H1 (cell line): ENCODE results near the gene SLC2A11. TPM values are rescaled to one million over a fixed set of nuclear protein-coding genes. Genes with fewer than 3 reads are reported as not detected.
A peak's percentile ranks its signal among the peaks of the same experiment; 100 is the strongest.

Source experiments
- BACH1 ChIP-seq: IDR thresholded peaks from 2 replicates; pipeline ENCODE4 v1.6.1; 2012; ENCODE audit warnings: low read length, improper control_type of control experiment
- CBX8 ChIP-seq: fragments of 300-800, 300-1000 bp; sonication (generic); IDR thresholded peaks from 2 replicates; pipeline ENCODE4 v1.7.1; 2016; ENCODE audit warnings: low read depth, low read length, borderline replicate concordance
- CTBP2 ChIP-seq: IDR thresholded peaks from 2 replicates; pipeline ENCODE4 v1.7.0; 2011; ENCODE audit warnings: borderline replicate concordance, mild to moderate bottlenecking, moderate library complexity, mixed read lengths, low read length; ENCODE audit not compliant: insufficient read depth, insufficient read length
- EP300 ChIP-seq, 2 experiments: IDR thresholded peaks; 1 replicate in 1 of 2; 2 replicates in 1 of 2; pipeline ENCODE4 v1.6.1; 2011 to 2012; ENCODE audit warnings: low read depth in 2 of 2, low read length in 2 of 2, mild to moderate bottlenecking in 2 of 2, borderline replicate concordance in 1 of 2, inconsistent platforms in 1 of 2, moderate library complexity in 1 of 2
- EZH2 ChIP-seq: fragments of 200-600 bp; sonication (generic); IDR thresholded peaks from 2 replicates; pipeline ENCODE4 v1.7.1; 2012; ENCODE audit warnings: low read depth, mild to moderate bottlenecking, moderate library complexity, low read length, inconsistent platforms; ENCODE audit not compliant: severe bottlenecking
- FOSL1 ChIP-seq: IDR thresholded peaks from 2 replicates; pipeline ENCODE4 v1.6.1; 2011; ENCODE audit warnings: mild to moderate bottlenecking, low read depth, low read length, moderate library complexity; ENCODE audit not compliant: insufficient read depth
- GTF2F1 ChIP-seq: IDR thresholded peaks from 2 replicates; pipeline ENCODE4 v1.6.1; 2012; ENCODE audit warnings: low read depth, low read length, improper control_type of control experiment, borderline replicate concordance
- KDM5A ChIP-seq: fragments of 200-600 bp; IDR thresholded peaks from 2 replicates; pipeline ENCODE4 v1.7.1; 2012; ENCODE audit warnings: mild to moderate bottlenecking, low read length, inconsistent platforms, mixed read lengths
- NRF1 ChIP-seq: IDR thresholded peaks from 2 replicates; pipeline ENCODE4 v1.6.1; 2011; ENCODE audit warnings: mild to moderate bottlenecking, low read depth, low read length, improper control_type of control experiment
- RBBP5 ChIP-seq: IDR thresholded peaks from 2 replicates; pipeline ENCODE4 v1.7.1; 2012; ENCODE audit warnings: low read depth, mild to moderate bottlenecking, inconsistent platforms, low read length, moderate library complexity, borderline replicate concordance
- RNF2 ChIP-seq: fragments of 200-900, 300-1000 bp; sonication (generic); IDR thresholded peaks from 2 replicates; pipeline ENCODE4 v1.7.1; 2016; ENCODE audit warnings: borderline replicate concordance, low read depth, mild to moderate bottlenecking, antibody characterized with exemption, low read length; ENCODE audit not compliant: poor library complexity, severe bottlenecking; ENCODE audit errors: missing control alignments
- SP2 ChIP-seq: IDR thresholded peaks from 2 replicates; pipeline ENCODE4 v1.6.1; 2012; ENCODE audit warnings: mild to moderate bottlenecking, low read length, inconsistent platforms
- SRF ChIP-seq: IDR thresholded peaks from 2 replicates; pipeline ENCODE4 v1.6.1; 2011; ENCODE audit warnings: mild to moderate bottlenecking, low read depth, low read length, moderate library complexity
- SUZ12 ChIP-seq: fragments of 200-600 bp; sonication (generic); IDR thresholded peaks from 2 replicates; pipeline ENCODE4 v1.6.1; 2012; ENCODE audit warnings: mild to moderate bottlenecking, inconsistent platforms, low read length, moderate library complexity, mixed read lengths
- polyA plus RNA-seq, 7 experiments: library from polyadenylated mRNA; depleted of rRNA in 3 of 7; stranded (reverse) in 5 of 7; unstranded in 2 of 7; fragments of >200 nt in 5 of 7; fragments of 200-250 nt in 2 of 7; gene quantifications; 1 replicate in 5 of 7; 2 replicates in 1 of 7; 4 replicates in 1 of 7; pipeline versions ENCODE4 v1.2.1 to v1.2.3, GENCODE V29; 2011 to 2013; ENCODE audit warnings: missing spikeins in 2 of 7, mixed read lengths in 2 of 7
- total RNA-seq: library from RNA; stranded (reverse); fragmentation: NEBNext Ultra II Directional; extraction: Animal tissue kit (Norgen Biotek cat#: 25700); gene quantifications from 2 replicates; pipeline ENCODE4 v1.2.1, GENCODE V29; 2021
- TF ChIP-seq, protein P1 (sequence below), 3 experiments: IDR thresholded peaks; 1 replicate in 2 of 3; 2 replicates in 1 of 3; pipeline versions ENCODE4 v1.5.1 to v1.6.1; 2011; ENCODE audit warnings: low read length in 3 of 3, mild to moderate bottlenecking in 3 of 3, inconsistent platforms in 2 of 3, low read depth in 1 of 3, moderate library complexity in 1 of 3; ENCODE audit not compliant: insufficient read depth in 1 of 3; ENCODE audit errors: control extremely low read depth in 1 of 3
- TF ChIP-seq, protein P2 (sequence below): IDR thresholded peaks from 2 replicates; pipeline ENCODE4 v1.6.1; 2012; ENCODE audit warnings: inconsistent platforms

Gene SLC2A11
- total and polyA plus RNA-seq, 2 of the 8 experiments (the other 6 are each of a cell fraction or from before 2014, with no cell fraction given): 10.7 to 12.5 TPM

GRCh38 chr22:23857606-23858483 is at the start of gene SLC2A11 (continued):
- no peak for TF ChIP-seq CBX8
- TF ChIP-seq SP2: no peak
- TF ChIP-seq CTBP2: no peak
- TF ChIP-seq FOSL1: no peak
- no peak for TF ChIP-seq RNF2
- TF ChIP-seq, protein P1, sequence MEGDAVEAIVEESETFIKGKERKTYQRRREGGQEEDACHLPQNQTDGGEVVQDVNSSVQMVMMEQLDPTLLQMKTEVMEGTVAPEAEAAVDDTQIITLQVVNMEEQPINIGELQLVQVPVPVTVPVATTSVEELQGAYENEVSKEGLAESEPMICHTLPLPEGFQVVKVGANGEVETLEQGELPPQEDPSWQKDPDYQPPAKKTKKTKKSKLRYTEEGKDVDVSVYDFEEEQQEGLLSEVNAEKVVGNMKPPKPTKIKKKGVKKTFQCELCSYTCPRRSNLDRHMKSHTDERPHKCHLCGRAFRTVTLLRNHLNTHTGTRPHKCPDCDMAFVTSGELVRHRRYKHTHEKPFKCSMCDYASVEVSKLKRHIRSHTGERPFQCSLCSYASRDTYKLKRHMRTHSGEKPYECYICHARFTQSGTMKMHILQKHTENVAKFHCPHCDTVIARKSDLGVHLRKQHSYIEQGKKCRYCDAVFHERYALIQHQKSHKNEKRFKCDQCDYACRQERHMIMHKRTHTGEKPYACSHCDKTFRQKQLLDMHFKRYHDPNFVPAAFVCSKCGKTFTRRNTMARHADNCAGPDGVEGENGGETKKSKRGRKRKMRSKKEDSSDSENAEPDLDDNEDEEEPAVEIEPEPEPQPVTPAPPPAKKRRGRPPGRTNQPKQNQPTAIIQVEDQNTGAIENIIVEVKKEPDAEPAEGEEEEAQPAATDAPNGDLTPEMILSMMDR (IDR thresholded peaks at IDR 0.05; ENCODE audit: control extremely low read depth in 1 of 3, insufficient read depth in 1 of 3, low read depth in 1 of 3, low read length in 3 of 3): peak; percentile 24 to 50 (median 37); a peak in 3 of 4 replicates
- TF ChIP-seq SRF: no peak
- TF ChIP-seq GTF2F1: no peak
- no peak for TF ChIP-seq SUZ12
- no peak for TF ChIP-seq EZH2
- no peak for TF ChIP-seq EP300 (IDR thresholded peaks at IDR 0.05; ENCODE audit: borderline replicate concordance in 1 of 2, low read depth in 2 of 2, low read length in 2 of 2)
- no peak for TF ChIP-seq BACH1
- no peak for TF ChIP-seq KDM5A
- TF ChIP-seq RBBP5: 0 out of 2 replicates have a peak, but pooled peaks have one; percentile 56
- peak; percentile 99 for TF ChIP-seq NRF1
- TF ChIP-seq, protein P2, sequence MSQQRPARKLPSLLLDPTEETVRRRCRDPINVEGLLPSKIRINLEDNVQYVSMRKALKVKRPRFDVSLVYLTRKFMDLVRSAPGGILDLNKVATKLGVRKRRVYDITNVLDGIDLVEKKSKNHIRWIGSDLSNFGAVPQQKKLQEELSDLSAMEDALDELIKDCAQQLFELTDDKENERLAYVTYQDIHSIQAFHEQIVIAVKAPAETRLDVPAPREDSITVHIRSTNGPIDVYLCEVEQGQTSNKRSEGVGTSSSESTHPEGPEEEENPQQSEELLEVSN: peak; percentile 40; the same call in 1 of the 2 replicates
